IMR-90 (cell line): ENCODE measurements around the gene CAMTA1. TPM values are rescaled to one million over a fixed set of nuclear protein-coding genes. Genes with fewer than 3 reads are reported as not detected.

Experiments used
- ATAC-seq: fragments of 200-7000 bp; cut with Tn5 transposase; 2 replicates; pipeline ENCODE4 v1.9.1; 2020; ENCODE audit warnings: low read depth, mild to moderate bottlenecking, moderate library complexity
- BruUV-seq: library from RNA; stranded (reverse); fragments of 400-500 nt; replicated peaks from 2 replicates; lab custom pipeline; 2021; lab: Mats Ljungman, UMichigan
- CTCF ChIA-PET: fragments of 300-600 bp; formaldehyde crosslinking; extraction: SDS; loops from one replicate; lab custom pipeline; 2021; ENCODE audit warnings: antibody characterized with exemption; lab: Yijun Ruan, JAX
- POLR2A ChIA-PET: fragments of 300-600 bp; sonication (Branson Sonifier 250); formaldehyde crosslinking; loops from one replicate; lab custom pipeline; 2022; ENCODE audit warnings: antibody characterized with exemption; ENCODE audit not compliant: unreplicated experiment; lab: Charles Lee
- DNase-seq: peaks from one replicate; pipeline ENCODE4 v3.0.0; 2013
- H2AFZ ChIP-seq: replicated peaks from 2 replicates; pipeline ENCODE3; 2013; ENCODE audit warnings: low read length, mild to moderate bottlenecking; ENCODE audit not compliant: poor library complexity
- H2AK5ac ChIP-seq: 2 replicates; pipeline ENCODE4 v1.6.1; 2013; ENCODE audit warnings: low read depth, low read length, inconsistent platforms
- H2AK9ac ChIP-seq: replicated peaks from 2 replicates; pipeline ENCODE3; 2013; ENCODE audit warnings: mild to moderate bottlenecking, low read depth, low read length, moderate library complexity; ENCODE audit not compliant: poor library complexity
- H2BK120ac ChIP-seq: 2 replicates; pipeline ENCODE4 v1.6.1; 2013; ENCODE audit warnings: low read depth, low read length, inconsistent platforms
- H2BK15ac ChIP-seq: 3 replicates; pipeline ENCODE4 v1.6.1; 2013; ENCODE audit warnings: low read depth, low read length, inconsistent platforms
- H2BK20ac ChIP-seq: 2 replicates; pipeline ENCODE4 v1.6.1; 2013; ENCODE audit warnings: low read depth, mild to moderate bottlenecking, inconsistent platforms, low read length, moderate library complexity
- H2BK5ac ChIP-seq: 2 replicates; pipeline ENCODE4 v1.6.1; 2013; ENCODE audit warnings: mild to moderate bottlenecking, low read depth, low read length, inconsistent platforms; ENCODE audit not compliant: poor library complexity, severe bottlenecking
- H3K14ac ChIP-seq: replicated peaks from 2 replicates; pipeline ENCODE4 v1.6.1; 2013; ENCODE audit warnings: low read depth, low read length, inconsistent platforms
- H3K18ac ChIP-seq: 2 replicates; pipeline ENCODE4 v1.6.1; 2013; ENCODE audit warnings: low read depth, low read length, control low read depth
- H3K23ac ChIP-seq: 2 replicates; pipeline ENCODE4 v1.6.1; 2013; ENCODE audit warnings: low read depth, low read length, inconsistent platforms
- H3K27ac ChIP-seq: 2 replicates; pipeline ENCODE4 v1.5.1; 2013; ENCODE audit warnings: mild to moderate bottlenecking, control low read depth, low read length; ENCODE audit not compliant: insufficient read depth
- H3K27me3 ChIP-seq: 2 replicates; pipeline ENCODE4 v1.6.1; 2013; ENCODE audit warnings: low read length; ENCODE audit not compliant: control insufficient read depth, insufficient read depth
- H3K36me3 ChIP-seq: 2 replicates; pipeline ENCODE4 v1.6.1; 2013; ENCODE audit warnings: low read length, mixed read lengths; ENCODE audit not compliant: control insufficient read depth, insufficient read depth
- H3K4ac ChIP-seq: 2 replicates; pipeline ENCODE4 v1.6.1; 2013; ENCODE audit warnings: low read depth, low read length, inconsistent platforms
- H3K4me1 ChIP-seq: 2 replicates; pipeline ENCODE4 v1.6.1; 2013; ENCODE audit warnings: low read length, mixed read lengths; ENCODE audit not compliant: control insufficient read depth, insufficient read depth
- H3K4me2 ChIP-seq: 2 replicates; pipeline ENCODE4 v1.6.1; 2013; ENCODE audit warnings: low read depth, mild to moderate bottlenecking, control low read depth, low read length, moderate library complexity
- H3K4me3 ChIP-seq: 2 replicates; pipeline ENCODE4 v1.5.1; 2013; ENCODE audit warnings: low read depth, mild to moderate bottlenecking, control low read depth, low read length, moderate library complexity; ENCODE audit not compliant: insufficient read depth
- H3K56ac ChIP-seq: 2 replicates; pipeline ENCODE4 v1.6.1; 2013; ENCODE audit warnings: low read length, inconsistent platforms; ENCODE audit not compliant: insufficient read depth; ENCODE audit errors: extremely low read depth
- H3K79me1 ChIP-seq, 2 experiments: 2 replicates each; pipeline ENCODE4 v1.6.1; 2013; ENCODE audit warnings: low read length in 2 of 2, inconsistent platforms in 1 of 2, low read depth in 1 of 2
- H3K9ac ChIP-seq: 2 replicates; pipeline ENCODE4 v1.6.1; 2013; ENCODE audit warnings: low read depth, low read length, control low read depth
- H3K9me1 ChIP-seq: 2 replicates; pipeline ENCODE4 v1.6.1; 2013; ENCODE audit warnings: low read length, inconsistent platforms; ENCODE audit not compliant: insufficient read depth
- H3K9me3 ChIP-seq: 2 replicates; pipeline ENCODE4 v1.6.1; 2013; ENCODE audit warnings: low read length; ENCODE audit not compliant: control insufficient read depth, insufficient read depth
- H4K20me1 ChIP-seq: 2 replicates; pipeline ENCODE4 v1.6.1; 2013; ENCODE audit warnings: low read length, inconsistent platforms; ENCODE audit not compliant: insufficient read depth
- H4K5ac ChIP-seq: 2 replicates; pipeline ENCODE4 v1.6.1; 2013; ENCODE audit warnings: mild to moderate bottlenecking, low read depth, low read length, control low read depth
- H4K8ac ChIP-seq, 2 experiments: 2 replicates each; pipeline ENCODE4 v1.6.1; 2013; ENCODE audit warnings: low read depth in 2 of 2, low read length in 2 of 2, control low read depth in 1 of 2, inconsistent platforms in 1 of 2
- H4K91ac ChIP-seq: 2 replicates; pipeline ENCODE4 v1.6.1; 2013; ENCODE audit warnings: low read depth, low read length, inconsistent platforms; ENCODE audit not compliant: insufficient read depth
- CEBPB ChIP-seq: IDR thresholded peaks from 2 replicates; pipeline ENCODE4 v1.6.1; 2012; ENCODE audit warnings: low read depth, low read length, improper control_type of control experiment
- CHD1 ChIP-seq: IDR thresholded peaks from 2 replicates; pipeline ENCODE4 v1.6.1; 2012; ENCODE audit warnings: low read depth, low read length, improper control_type of control experiment
- MAZ ChIP-seq: IDR thresholded peaks from 2 replicates; pipeline ENCODE4 v1.6.1; 2012; ENCODE audit warnings: low read depth, mild to moderate bottlenecking, low read length, improper control_type of control experiment, moderate library complexity, borderline replicate concordance
- MXI1 ChIP-seq: IDR thresholded peaks from 2 replicates; pipeline ENCODE4 v1.6.1; 2012; ENCODE audit warnings: low read depth, mild to moderate bottlenecking, low read length, moderate library complexity, borderline replicate concordance
- RCOR1 ChIP-seq: IDR thresholded peaks from 2 replicates; pipeline ENCODE4 v1.6.1; 2012; ENCODE audit warnings: mild to moderate bottlenecking, low read length, improper control_type of control experiment; ENCODE audit not compliant: insufficient replicate concordance
- WGBS, 2 experiments: methylation state at CpG; one replicate each; pipeline versions ENCODE4 v1.1.5 to v1.1.7; 2013; ENCODE audit warnings: missing lambda C conversion rate in 2 of 2; ENCODE audit not compliant: insufficient read length in 1 of 2; ENCODE audit errors: extremely low coverage in 2 of 2; 5-methylcytosine and 5-hydroxymethylcytosine counted together
- dilution Hi-C: fragments of 300-500 bp; cut with HindIII; formaldehyde crosslinking; loops from one replicate; pipeline ENCODE4 v1.14.3; 2018; ENCODE audit warnings: low sequenced_read_pairs; ENCODE audit not compliant: unreplicated experiment
- in situ Hi-C: fragments of 300-500 bp; cut with MboI; formaldehyde crosslinking; loops from 3 replicates; pipeline ENCODE4 v1.14.3; 2019; ENCODE audit warnings: low sequenced_read_pairs, inconsistent platforms, mixed read lengths
- intact Hi-C: fragments of 100-400 bp; cut with micrococcal nuclease; formaldehyde crosslinking; loops from 2 replicates; pipeline ENCODE4 v1.10.0; 2022
- polyA plus RNA-seq, 3 experiments: library from polyadenylated mRNA; depleted of rRNA; stranded (reverse); fragments of >200 nt; gene quantifications; 2 replicates each; pipeline ENCODE4 v1.2.3, GENCODE V29; 2012; ENCODE audit warnings: low replicate concordance in 1 of 3
- total RNA-seq: library from RNA; depleted of rRNA; stranded (reverse); fragments of >200 nt; gene quantifications from 2 replicates; pipeline ENCODE4 v1.2.3, GENCODE V29; 2012

The CAMTA1 gene
- total and polyA plus RNA-seq, 2 of the 4 experiments (the other 2 are of a cell fraction): 35.5 to 74.3 TPM

DNA sequence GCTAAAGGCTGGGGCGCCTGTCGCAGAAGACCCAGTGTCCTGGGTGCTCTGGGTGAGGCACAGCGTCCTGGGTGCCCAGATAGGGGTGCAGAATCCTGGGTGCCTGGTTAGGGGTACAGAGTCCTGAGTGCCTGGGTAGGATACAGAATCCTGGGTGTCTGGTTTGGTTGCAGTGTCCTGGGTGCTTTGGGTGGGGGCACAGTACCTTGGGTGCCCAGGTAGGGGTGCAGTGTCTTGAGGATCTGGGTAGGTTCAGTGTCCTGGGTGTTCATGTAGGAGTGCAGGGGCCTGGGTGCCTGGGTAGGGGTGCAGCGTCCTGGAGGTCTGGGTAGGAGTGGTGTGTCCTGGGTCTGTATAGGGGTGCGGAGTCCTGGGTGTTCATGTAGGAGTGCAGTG is 178.7 kb downstream of the CAMTA1 start:
- no TSS peak for BruUV-seq
- Histone ChIP-seq H3K9me1 (peaks cover 3% of the 10 kb centered on the region; the same call in 1 of the 2 replicates), H3K27ac (no peak overlapping the region), H3K18ac (no peak overlapping the region), H2BK120ac (no peak overlapping the region), H2BK5ac (no peak overlapping the region), H2AK5ac (no peak overlapping the region), H2BK15ac (no peak overlapping the region), H3K14ac (no peak overlapping the region), H3K4me3 (no peak overlapping the region), H3K9me3 (no peaks in the 10 kb centered on the region), H3K23ac (no peak overlapping the region), H3K56ac (no peak overlapping the region), H3K4ac (no peak overlapping the region), H2AFZ (no peak overlapping the region), H4K8ac (no peak overlapping the region), H3K9ac (no peak overlapping the region), H3K4me1 (peaks cover 5% of the 10 kb centered on the region; the same call in 1 of the 2 replicates), H2AK9ac (no peak overlapping the region), H4K91ac (no peak overlapping the region), H4K20me1 (no peaks in the 10 kb centered on the region), H3K4me2 (no peak overlapping the region), H3K27me3 (peaks cover 25% of the 10 kb centered on the region), H2BK20ac (no peak overlapping the region), H4K5ac (no peak overlapping the region), H3K36me3 (no peaks in the 10 kb centered on the region), H3K79me1 (no peaks in the 10 kb centered on the region)
- DNase-seq: no peak
- in situ Hi-C loops (no loop called here), intact Hi-C loops (no loop called here), dilution Hi-C loops (no loop called here)
- no peak for TF ChIP-seq CHD1
- no peak for TF ChIP-seq MXI1
- TF ChIP-seq CEBPB: no peak
- TF ChIP-seq RCOR1: no peak
- TF ChIP-seq MAZ: no peak
- no peak for ATAC-seq
- ChIA-PET CTCF (no interaction called here), POLR2A (no interaction called here)
- WGBS, 2 experiments: 100% methylated on average over 2 of the region's 5 CpGs; no CpG with 5 or more reads in 1 of the 2 experiments
